Stomach (tissue), 4 donors: ENCODE data around the gene TRHDE.

ENCODE experiments used
- CTCF ChIP-seq, 7 experiments: fragments of 450-650 bp in 4 of 7; fragments of 200-600 bp in 3 of 7; sonication (generic) in 3 of 7; IDR thresholded peaks; one replicate each; pipeline ENCODE4 v1.5.1; 2016 to 2019; ENCODE audit warnings: antibody characterized with exemption in 7 of 7, control low read depth in 2 of 7, mild to moderate bottlenecking in 1 of 7
- EP300 ChIP-seq: sonication (generic); formaldehyde crosslinking; IDR thresholded peaks from one replicate; pipeline ENCODE4 v1.6.1; 2017; ENCODE audit warnings: antibody characterized with exemption
- POLR2A ChIP-seq, 4 donors: fragments of 450-650 bp; IDR thresholded peaks; one replicate each; pipeline ENCODE4 v1.6.1; 2016; ENCODE audit warnings: antibody characterized with exemption in 4 of 4, control low read depth in 2 of 4, mild to moderate bottlenecking in 1 of 4, moderate library complexity in 1 of 4
- POLR2AphosphoS5 ChIP-seq, 3 donors: sonication (generic); formaldehyde crosslinking; IDR thresholded peaks; one replicate each; pipeline ENCODE4 v1.6.1; 2016; ENCODE audit warnings: antibody characterized with exemption in 3 of 3

- no peak for TF ChIP-seq CTCF (IDR thresholded peaks at IDR 0.05)
- TF ChIP-seq POLR2A (IDR thresholded peaks at IDR 0.05): no peak
- TF ChIP-seq POLR2AphosphoS5 (IDR thresholded peaks at IDR 0.05): no peak
- no peak for TF ChIP-seq EP300
Observed at GRCh38 chr12:72291175-72291574, 19.0 kb downstream of the TRHDE start.
